ENCODE measurements around the gene COX7A2L. TPM values are rescaled to one million over a fixed set of nuclear protein-coding genes. Genes with fewer than 3 reads are reported as not detected.

The COX7A2L gene
- total RNA-seq, 3 donors from 2014 or later (not counting 1 experiment from before 2014, with no cell fraction given), result 45.8 to 59.1 (median 58.1) TPM

Other genes with a start within 250 kb of the COX7A2L start
- gene EML4, start 191.9 kb downstream of the COX7A2L start, total RNA-seq, result 100 to 1,000 TPM in 1 of 3 donors, 10 to 100 TPM in 2; 88.4 to 136 (median 91.5) TPM
- not detected for gene KCNG3, start 132.8 kb upstream of the COX7A2L start, total RNA-seq
- gene MTA3, start 207.4 kb upstream of the COX7A2L start, total RNA-seq, result 10 to 100 TPM; 19.4 to 25.0 (median 21.5) TPM